ENCODE data around the gene MAGI2.

The MAGI2 gene

DNA sequence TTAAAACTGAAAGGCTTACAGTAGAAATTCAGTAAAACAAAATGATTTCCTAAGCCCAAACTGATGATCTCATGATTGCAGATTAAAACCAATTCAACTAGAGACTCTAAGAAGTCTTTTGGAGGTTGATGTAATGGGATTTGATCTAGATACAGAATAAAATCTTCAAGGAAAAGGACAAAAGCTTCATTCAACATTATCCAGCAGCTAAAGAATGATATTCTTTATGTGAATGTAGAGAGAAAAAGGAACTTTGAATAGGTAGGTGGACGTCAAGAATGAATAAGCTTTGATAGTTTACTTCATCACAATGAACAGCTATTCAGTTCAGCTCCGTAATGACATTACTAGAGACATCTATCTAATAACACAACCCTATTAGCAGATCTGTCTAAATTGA lies 910.5 kb downstream of the MAGI2 start:
- Histone ChIP-seq H3K9ac (ENCODE audit: low read depth, low read length) (no peak overlapping the region), H3K27ac (ENCODE audit: low read length) (no peak overlapping the region), H3K36me3 (ENCODE audit: insufficient read depth, low read length) (no peaks in the 10 kb centered on the region), H3K4me3 (ENCODE audit: low read depth in 1 of 2, low read length in 2 of 2) (no peak overlapping the region), H3K27me3 (ENCODE audit: insufficient read depth, low read length, poor library complexity) (no peaks in the 10 kb centered on the region), H4K20me1 (ENCODE audit: insufficient read depth, low read length) (no peaks in the 10 kb centered on the region), H2AFZ (ENCODE audit: low read depth, low read length) (no peak overlapping the region), H3K4me1 (ENCODE audit: insufficient read depth, low read length) (no peaks in the 10 kb centered on the region), H3K79me2 (ENCODE audit: insufficient read depth, low read length) (no peaks in the 10 kb centered on the region), H3K9me3 (ENCODE audit: insufficient read depth, low read length, severe bottlenecking) (no peaks in the 10 kb centered on the region), H3K4me2 (ENCODE audit: insufficient read depth, low read length) (no peak overlapping the region)
- DNase-seq (no peak), ATAC-seq (ENCODE audit: insufficient read depth, low read depth) (no peak)
- TF ChIP-seq CTCF (IDR thresholded peaks at IDR 0.05; ENCODE audit: borderline replicate concordance, extremely low read depth, low read length, poor library complexity, severe bottlenecking) (no peak), EZH2 (IDR thresholded peaks at IDR 0.05; ENCODE audit: borderline replicate concordance, low read depth, low read length, severe bottlenecking) (no peak)

DNA sequence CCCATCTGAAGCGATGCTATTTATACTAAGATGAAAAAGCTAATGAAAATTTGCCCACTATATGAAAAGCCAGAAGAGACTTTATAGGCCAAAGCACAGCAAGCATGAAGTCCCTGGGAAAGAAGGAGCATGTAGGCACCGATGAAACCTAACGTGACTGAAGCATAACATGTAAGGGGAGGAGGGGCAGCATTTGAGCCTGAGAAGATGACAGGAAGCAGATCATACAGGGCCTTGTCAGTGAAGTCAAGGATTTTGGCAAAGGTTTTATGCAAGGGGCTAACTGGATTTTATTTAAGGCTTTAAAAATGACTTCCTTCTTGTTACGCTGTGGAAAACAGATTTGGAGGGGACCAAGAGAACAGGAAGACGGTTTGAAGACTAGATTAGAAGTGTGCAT lies 910.9 kb downstream of the MAGI2 start:
- ATAC-seq (ENCODE audit: insufficient read depth, low read depth) (no peak), DNase-seq (no peak)
- no peak overlapping the region for H3K4me3 ChIP-seq (ENCODE audit: low read depth in 1 of 2, low read length in 2 of 2)
- no peak overlapping the region for H2AFZ ChIP-seq (ENCODE audit: low read depth, low read length)
- H4K20me1 ChIP-seq (ENCODE audit: insufficient read depth, low read length), result no peaks in the 10 kb centered on the region
- no peaks in the 10 kb centered on the region for H3K4me1 ChIP-seq (ENCODE audit: insufficient read depth, low read length)
- TF ChIP-seq CTCF (IDR thresholded peaks at IDR 0.05; ENCODE audit: borderline replicate concordance, extremely low read depth, low read length, poor library complexity, severe bottlenecking) (no peak), EZH2 (IDR thresholded peaks at IDR 0.05; ENCODE audit: borderline replicate concordance, low read depth, low read length, severe bottlenecking) (no peak)
- no peaks in the 10 kb centered on the region for H3K27me3 ChIP-seq (ENCODE audit: insufficient read depth, low read length, poor library complexity)
- no peaks in the 10 kb centered on the region for H3K9me3 ChIP-seq (ENCODE audit: insufficient read depth, low read length, severe bottlenecking)
- no peak overlapping the region for H3K27ac ChIP-seq (ENCODE audit: low read length)
- no peaks in the 10 kb centered on the region for H3K36me3 ChIP-seq (ENCODE audit: insufficient read depth, low read length)
- no peak overlapping the region for H3K9ac ChIP-seq (ENCODE audit: low read depth, low read length)
- no peak overlapping the region for H3K4me2 ChIP-seq (ENCODE audit: insufficient read depth, low read length)
- no peaks in the 10 kb centered on the region for H3K79me2 ChIP-seq (ENCODE audit: insufficient read depth, low read length)

GRCh38 chr7:78539825-78540224 lies 913.6 kb downstream of the MAGI2 start:
- no peaks in the 10 kb centered on the region for H3K4me1 ChIP-seq (ENCODE audit: insufficient read depth, low read length)
- no peak for DNase-seq
- H3K36me3 ChIP-seq (ENCODE audit: insufficient read depth, low read length), result no peaks in the 10 kb centered on the region
- H3K4me3 ChIP-seq (ENCODE audit: low read depth in 1 of 2, low read length in 2 of 2), result no peak overlapping the region
- H2AFZ ChIP-seq (ENCODE audit: low read depth, low read length), result no peak overlapping the region
- no peaks in the 10 kb centered on the region for H3K27me3 ChIP-seq (ENCODE audit: insufficient read depth, low read length, poor library complexity)
- H3K27ac ChIP-seq (ENCODE audit: low read length), result no peak overlapping the region
- no peak overlapping the region for H3K4me2 ChIP-seq (ENCODE audit: insufficient read depth, low read length)
- no peaks in the 10 kb centered on the region for H3K9me3 ChIP-seq (ENCODE audit: insufficient read depth, low read length, severe bottlenecking)
- H4K20me1 ChIP-seq (ENCODE audit: insufficient read depth, low read length), result no peaks in the 10 kb centered on the region
- TF ChIP-seq EZH2 (IDR thresholded peaks at IDR 0.05; ENCODE audit: borderline replicate concordance, low read depth, low read length, severe bottlenecking) (no peak), CTCF (IDR thresholded peaks at IDR 0.05; ENCODE audit: borderline replicate concordance, extremely low read depth, low read length, poor library complexity, severe bottlenecking) (no peak)
- ATAC-seq (ENCODE audit: insufficient read depth, low read depth), result no peak
- H3K79me2 ChIP-seq (ENCODE audit: insufficient read depth, low read length), result no peaks in the 10 kb centered on the region
- H3K9ac ChIP-seq (ENCODE audit: low read depth, low read length), result no peak overlapping the region

DNA sequence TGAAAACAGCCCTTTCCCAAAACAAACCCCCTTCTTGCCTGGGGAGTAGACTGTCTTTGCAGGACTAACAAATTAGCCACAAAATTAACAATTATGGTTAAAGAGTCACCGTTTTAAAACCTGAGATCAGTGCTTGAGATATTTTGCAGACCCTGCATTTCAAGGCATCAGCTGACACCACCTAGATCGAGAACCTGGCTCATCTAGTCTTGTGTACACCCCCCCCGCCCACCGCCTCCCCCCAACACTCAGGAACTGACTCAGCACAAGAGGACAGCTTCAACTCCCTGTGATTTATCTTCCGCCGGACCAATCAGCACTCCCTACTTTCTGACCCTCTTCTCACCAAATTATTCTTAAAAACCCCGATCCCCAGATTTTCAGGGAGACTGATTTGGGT lies 917.8 kb downstream of the MAGI2 start:
- H3K4me3 ChIP-seq (ENCODE audit: low read depth in 1 of 2, low read length in 2 of 2), result no peak overlapping the region
- TF ChIP-seq CTCF (IDR thresholded peaks at IDR 0.05; ENCODE audit: borderline replicate concordance, extremely low read depth, low read length, poor library complexity, severe bottlenecking), result no peak
- no peak for TF ChIP-seq EZH2 (IDR thresholded peaks at IDR 0.05; ENCODE audit: borderline replicate concordance, low read depth, low read length, severe bottlenecking)
- H2AFZ ChIP-seq (ENCODE audit: low read depth, low read length), result no peak overlapping the region
- no peaks in the 10 kb centered on the region for H3K36me3 ChIP-seq (ENCODE audit: insufficient read depth, low read length)
- H3K9me3 ChIP-seq (ENCODE audit: insufficient read depth, low read length, severe bottlenecking), result no peaks in the 10 kb centered on the region
- no peak overlapping the region for H3K27ac ChIP-seq (ENCODE audit: low read length)
- H3K4me1 ChIP-seq (ENCODE audit: insufficient read depth, low read length), result no peaks in the 10 kb centered on the region
- H3K4me2 ChIP-seq (ENCODE audit: insufficient read depth, low read length), result no peak overlapping the region
- no peaks in the 10 kb centered on the region for H3K79me2 ChIP-seq (ENCODE audit: insufficient read depth, low read length)
- DNase-seq, result no peak
- H3K27me3 ChIP-seq (ENCODE audit: insufficient read depth, low read length, poor library complexity), result no peaks in the 10 kb centered on the region
- H4K20me1 ChIP-seq (ENCODE audit: insufficient read depth, low read length), result no peaks in the 10 kb centered on the region
- ATAC-seq (ENCODE audit: insufficient read depth, low read depth), result no peak
- no peak overlapping the region for H3K9ac ChIP-seq (ENCODE audit: low read depth, low read length)

Data from DND-41 (cell line).